ENCODE measurements around the gene FCGBP.
"Not testable (repeated sequence)": the region's sequence is repeated elsewhere in the genome, so short reads cannot be mapped to it uniquely, and the experiment has no call there.

Gene FCGBP

DNA sequence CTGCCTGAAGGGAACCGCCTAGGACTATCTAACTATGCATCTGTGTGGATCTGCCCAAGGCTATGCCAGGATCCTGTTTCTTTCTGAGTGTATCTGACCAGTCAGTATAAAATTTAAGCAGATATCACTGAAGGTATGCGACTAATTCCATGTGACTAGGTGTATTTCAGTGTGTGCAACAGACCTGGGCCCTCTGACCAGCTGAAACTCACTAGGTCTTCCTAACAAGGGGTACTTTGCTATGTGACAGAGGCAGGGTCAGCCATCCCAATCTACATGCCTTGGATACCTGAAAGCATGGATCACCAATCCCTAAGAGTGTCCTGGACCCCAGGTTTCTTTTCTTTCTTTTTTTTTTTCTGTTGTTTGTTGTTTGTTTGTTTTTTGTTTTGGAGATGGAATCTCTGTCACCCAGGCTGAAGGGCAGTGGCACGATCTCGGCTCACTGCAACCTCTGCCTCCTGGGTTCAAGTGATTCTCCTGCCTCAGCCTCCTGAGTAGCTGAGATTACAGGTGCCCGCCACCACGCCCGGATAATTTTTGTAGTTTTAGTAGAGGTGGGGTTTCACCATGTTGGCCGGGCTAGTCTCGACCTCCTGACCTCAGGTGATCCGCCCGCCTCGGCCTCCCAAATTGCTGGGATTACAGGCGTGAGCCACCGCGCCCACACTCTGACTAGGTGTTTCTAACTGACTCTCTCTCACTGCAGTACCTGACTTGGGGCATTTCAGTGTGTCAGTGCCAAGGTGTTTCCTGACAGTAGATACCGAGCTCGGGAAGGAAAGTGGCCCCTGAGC lies 43.5 kb downstream of the FCGBP start:
- DNase-seq (ENCODE audit: low read depth, low spot score), result no peak

DNA sequence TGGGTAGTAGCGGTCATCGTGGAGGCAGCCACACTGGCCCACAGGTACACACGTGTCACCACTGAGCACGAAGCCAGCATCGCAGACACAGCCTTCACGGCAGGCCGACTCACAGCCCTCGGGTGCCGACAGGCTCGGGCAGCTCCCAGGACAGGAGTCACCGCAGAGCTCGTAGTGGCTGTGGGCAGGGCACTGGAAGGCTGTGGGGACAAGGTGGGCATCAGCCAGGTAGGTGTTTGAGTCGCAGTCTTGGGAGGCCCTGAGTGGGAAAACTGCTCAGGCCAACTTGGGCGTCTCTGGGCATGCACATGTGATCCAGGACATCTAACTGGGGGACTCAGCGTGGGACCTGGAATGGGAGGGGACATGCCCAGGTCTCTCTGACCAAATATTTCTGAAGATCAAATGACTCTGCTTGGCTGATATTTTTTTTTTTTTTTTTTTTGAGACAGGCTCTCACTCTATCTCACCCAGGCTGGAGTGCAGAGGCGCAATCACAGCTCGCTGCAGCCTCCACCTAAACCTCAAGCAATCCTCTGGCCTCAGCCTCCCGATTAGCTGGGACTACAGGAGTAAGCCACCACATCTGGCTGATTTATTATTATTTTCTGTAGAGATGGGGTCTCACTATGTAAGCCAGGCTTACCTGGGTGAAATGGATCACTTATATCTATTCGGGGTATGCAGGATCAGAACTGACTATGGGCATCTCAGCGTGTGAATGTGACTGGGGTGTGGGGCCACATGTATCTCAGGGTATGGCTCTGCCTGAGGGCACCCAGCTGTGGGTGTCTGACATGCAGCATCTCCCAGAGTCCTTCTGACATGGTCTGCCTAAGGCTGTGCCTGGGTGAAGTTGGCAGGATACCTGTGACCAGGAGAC lies 44.3 kb downstream of the FCGBP start:
- not testable (repeated sequence) for DNase-seq (ENCODE audit: low read depth, low spot score)

DNA sequence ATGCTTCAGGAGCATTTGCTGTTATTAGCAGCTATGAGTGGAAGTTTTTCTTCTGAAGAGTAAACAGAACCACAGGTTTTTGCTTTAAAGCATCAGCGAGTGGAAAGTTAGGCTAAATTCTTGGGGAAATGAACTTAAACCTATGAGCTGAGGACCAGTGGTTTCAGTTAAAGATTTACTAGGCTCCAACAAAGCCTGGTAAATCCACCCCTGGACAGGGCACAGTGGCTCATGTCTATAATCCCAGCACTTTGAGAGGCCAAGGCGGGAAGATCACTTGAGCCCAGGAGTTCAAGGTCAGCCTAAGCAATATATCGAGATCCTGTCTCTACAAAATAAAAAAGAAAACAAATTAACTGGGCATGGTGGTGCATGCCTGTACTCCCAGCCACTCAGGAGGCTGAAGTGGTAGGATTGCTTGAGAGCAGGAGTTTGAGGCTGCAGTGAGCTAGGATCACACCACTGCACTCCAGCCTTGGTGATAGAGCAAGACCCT lies 46.9 kb downstream of the FCGBP start:
- DNase-seq (ENCODE audit: low read depth, low spot score), result not testable (repeated sequence)

DNA sequence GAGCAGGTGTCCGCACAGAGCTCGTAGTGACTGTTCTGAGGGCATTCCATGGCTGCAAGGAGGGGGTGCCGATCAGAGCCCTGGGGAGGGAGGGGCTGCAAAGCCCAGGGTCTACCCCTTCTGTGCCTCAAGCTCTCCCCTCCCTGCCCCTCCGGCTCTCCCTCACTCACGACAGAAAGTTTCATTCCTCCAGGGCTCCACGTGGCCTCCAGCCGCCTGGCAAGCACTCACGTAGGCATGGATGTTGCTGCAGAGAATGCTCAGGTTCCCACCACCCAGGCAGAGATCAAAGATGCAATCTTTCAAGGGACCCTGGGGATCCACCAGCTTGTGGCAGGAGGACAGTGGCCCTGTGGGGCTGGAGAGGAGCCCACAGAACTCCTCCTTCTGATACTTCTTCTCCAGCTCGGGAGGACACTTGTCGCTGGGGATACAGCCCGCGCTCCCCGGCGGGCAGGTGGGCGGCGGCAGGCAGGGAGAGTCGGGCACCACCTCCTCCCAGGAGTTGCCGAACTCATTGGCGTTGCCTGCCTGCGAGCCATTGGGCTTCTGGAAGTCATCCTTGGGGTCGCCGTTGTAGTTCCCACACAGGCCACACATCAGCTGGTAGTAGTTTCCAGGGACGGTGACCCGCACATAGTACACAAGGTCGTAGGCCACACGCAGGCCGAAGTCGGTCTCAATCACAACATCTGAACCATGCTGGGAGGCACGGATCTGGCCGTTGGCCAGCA lies 48.4 kb downstream of the FCGBP start:
- not testable (repeated sequence) for DNase-seq (ENCODE audit: low read depth, low spot score)

DNA sequence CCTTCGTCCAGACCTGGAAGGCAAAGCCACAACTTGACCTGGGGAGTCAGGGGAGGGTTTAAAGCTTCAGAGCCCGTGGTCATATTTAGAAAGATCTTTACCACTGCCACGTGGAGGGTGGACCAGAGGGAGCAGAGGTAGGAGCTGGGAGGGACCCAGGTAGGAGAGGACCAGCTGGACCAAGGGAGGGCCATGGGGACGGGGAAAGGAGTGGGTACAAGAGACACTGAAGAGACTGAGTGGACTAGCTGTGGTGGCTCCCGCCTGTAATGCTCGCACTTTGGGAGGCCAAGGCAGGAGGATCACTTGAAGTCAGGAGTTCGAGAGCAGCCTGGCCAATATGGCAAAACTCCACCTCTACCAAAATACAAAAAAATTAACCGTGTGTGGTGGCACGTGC lies 49.7 kb downstream of the FCGBP start:
- DNase-seq (ENCODE audit: low read depth, low spot score), result not testable (repeated sequence)

Data from smooth muscle cell of the brain vasculature (primary cell).